ENCODE results near the gene TEAD1. TPM values are rescaled to one million over a fixed set of nuclear protein-coding genes. Genes with fewer than 3 reads are reported as not detected.

TEAD1 gene
- total RNA-seq, 2 experiments from 2014 or later = 1.0 to 1.5 TPM

GRCh38 chr11:12786891-12787290, 112.7 kb downstream of the TEAD1 start:
- H3K9me3 Mint-ChIP-seq = no peaks in the 10 kb centered on the region
- H3K27me3 Mint-ChIP-seq = peaks cover 5% of the 10 kb centered on the region
- no peak for DNase-seq
- no peaks in the 10 kb centered on the region for H3K4me1 Mint-ChIP-seq (ENCODE audit: low read depth)
- intact Hi-C loops (cut with micrococcal nuclease) = no loop called here
- no peaks in the 10 kb centered on the region for H3K36me3 Mint-ChIP-seq
- H3K27ac Mint-ChIP-seq = no peak overlapping the region
- ChIA-PET CTCF (no interaction called here), POLR2A (no interaction called here)
- H3K4me3 Mint-ChIP-seq = no peak overlapping the region

GRCh38 chr11:12787847-12788246, 113.6 kb downstream of the TEAD1 start:
- CTCF ChIA-PET = no interaction called here
- no peak for DNase-seq
- intact Hi-C loops (cut with micrococcal nuclease) = no loop called here
- POLR2A ChIA-PET = no interaction called here
- Mint-ChIP-seq H3K4me3 (no peak overlapping the region), H3K36me3 (no peaks in the 10 kb centered on the region), H3K9me3 (no peaks in the 10 kb centered on the region), H3K4me1 (ENCODE audit: low read depth) (no peaks in the 10 kb centered on the region), H3K27ac (no peak overlapping the region), H3K27me3 (no peaks in the 10 kb centered on the region)

GRCh38 chr11:12789054-12789453, 114.8 kb downstream of the TEAD1 start:
- CTCF ChIA-PET = no interaction called here
- Mint-ChIP-seq H3K36me3 (no peaks in the 10 kb centered on the region), H3K4me1 (ENCODE audit: low read depth) (no peaks in the 10 kb centered on the region), H3K27ac (no peak overlapping the region), H3K9me3 (no peaks in the 10 kb centered on the region), H3K27me3 (no peaks in the 10 kb centered on the region), H3K4me3 (no peak overlapping the region)
- no peak for DNase-seq
- intact Hi-C loops (cut with micrococcal nuclease) = no loop called here
- POLR2A ChIA-PET = no interaction called here

GRCh38 chr11:12789596-12790215, 115.5 kb downstream of the TEAD1 start:
- intact Hi-C loops (cut with micrococcal nuclease) = no loop called here
- CTCF ChIA-PET = interaction anchor here (0.6 kb wide), 1 partner anchor 42 kb away, joined by 3 read pairs; no protein-coding TSS in a partner anchor
- H3K27ac Mint-ChIP-seq = no peak overlapping the region
- H3K36me3 Mint-ChIP-seq = no peaks in the 10 kb centered on the region
- POLR2A ChIA-PET = no interaction called here
- no peaks in the 10 kb centered on the region for H3K27me3 Mint-ChIP-seq
- DNase-seq = no peak
- H3K9me3 Mint-ChIP-seq = no peaks in the 10 kb centered on the region
- no peaks in the 10 kb centered on the region for H3K4me1 Mint-ChIP-seq (ENCODE audit: low read depth)
- no peak overlapping the region for H3K4me3 Mint-ChIP-seq

- ChIA-PET POLR2A (no interaction called here), CTCF (no interaction called here)
- no peaks in the 10 kb centered on the region for H3K36me3 Mint-ChIP-seq
- H3K27me3 Mint-ChIP-seq = no peaks in the 10 kb centered on the region
- no peaks in the 10 kb centered on the region for H3K9me3 Mint-ChIP-seq
- DNase-seq = no peak
- intact Hi-C loops (cut with micrococcal nuclease) = no loop called here
- no peak overlapping the region for H3K27ac Mint-ChIP-seq
- no peaks in the 10 kb centered on the region for H3K4me1 Mint-ChIP-seq (ENCODE audit: low read depth)
- no peak overlapping the region for H3K4me3 Mint-ChIP-seq
These were observed 116.8 kb downstream of the TEAD1 start for GRCh38 chr11:12790861-12791616.

- no peaks in the 10 kb centered on the region for H3K4me1 Mint-ChIP-seq (ENCODE audit: low read depth)
- ChIA-PET POLR2A (no interaction called here), CTCF (no interaction called here)
- no peaks in the 10 kb centered on the region for H3K9me3 Mint-ChIP-seq
- no peak for DNase-seq
- H3K36me3 Mint-ChIP-seq = no peaks in the 10 kb centered on the region
- intact Hi-C loops (cut with micrococcal nuclease) = no loop called here
- no peak overlapping the region for H3K27ac Mint-ChIP-seq
- no peaks in the 10 kb centered on the region for H3K27me3 Mint-ChIP-seq
- H3K4me3 Mint-ChIP-seq = no peak overlapping the region
These were observed 117.8 kb downstream of the TEAD1 start for GRCh38 chr11:12792018-12792417.

GRCh38 chr11:12792590-12792989, 118.4 kb downstream of the TEAD1 start:
- CTCF ChIA-PET = no interaction called here
- intact Hi-C loops (cut with micrococcal nuclease) = no loop called here
- POLR2A ChIA-PET = no interaction called here

GRCh38 chr11:12793065-12793464, 118.8 kb downstream of the TEAD1 start:
- POLR2A ChIA-PET = no interaction called here
- CTCF ChIA-PET = no interaction called here
- intact Hi-C loops (cut with micrococcal nuclease) = no loop called here
- DNase-seq = no peak
- H3K4me3 Mint-ChIP-seq = no peak overlapping the region
- H3K27me3 Mint-ChIP-seq = peaks cover 6% of the 10 kb centered on the region
- H3K9me3 Mint-ChIP-seq = no peaks in the 10 kb centered on the region
- H3K36me3 Mint-ChIP-seq = no peaks in the 10 kb centered on the region
- H3K27ac Mint-ChIP-seq = no peak overlapping the region
- H3K4me1 Mint-ChIP-seq (ENCODE audit: low read depth) = no peaks in the 10 kb centered on the region

More at GRCh38 chr11:12792590-12792989, 118.4 kb downstream of the TEAD1 start:
- Mint-ChIP-seq H3K4me1 (ENCODE audit: low read depth) (no peaks in the 10 kb centered on the region), H3K36me3 (no peaks in the 10 kb centered on the region), H3K9me3 (no peaks in the 10 kb centered on the region), H3K4me3 (no peak overlapping the region), H3K27ac (no peak overlapping the region), H3K27me3 (peaks cover 6% of the 10 kb centered on the region)
- no peak for DNase-seq

- Mint-ChIP-seq H3K4me1 (ENCODE audit: low read depth) (no peaks in the 10 kb centered on the region), H3K36me3 (no peaks in the 10 kb centered on the region), H3K27ac (no peak overlapping the region), H3K27me3 (peaks cover 6% of the 10 kb centered on the region), H3K9me3 (no peaks in the 10 kb centered on the region), H3K4me3 (no peak overlapping the region)
- POLR2A ChIA-PET = no interaction called here
- DNase-seq = no peak
- intact Hi-C loops (cut with micrococcal nuclease) = no loop called here
- CTCF ChIA-PET = no interaction called here
These were observed 119.3 kb downstream of the TEAD1 start for GRCh38 chr11:12793506-12793905.

GRCh38 chr11:12794576-12795230, 120.5 kb downstream of the TEAD1 start:
- Mint-ChIP-seq H3K27me3 (peaks cover 9% of the 10 kb centered on the region), H3K27ac (no peak overlapping the region), H3K9me3 (no peaks in the 10 kb centered on the region), H3K4me3 (no peak overlapping the region), H3K4me1 (ENCODE audit: low read depth) (no peaks in the 10 kb centered on the region), H3K36me3 (no peaks in the 10 kb centered on the region)
- POLR2A ChIA-PET = no interaction called here
- no peak for DNase-seq
- CTCF ChIA-PET = no interaction called here
- intact Hi-C loops (cut with micrococcal nuclease) = no loop called here

GRCh38 chr11:12797996-12798395, 123.8 kb downstream of the TEAD1 start:
- Mint-ChIP-seq H3K9me3 (no peaks in the 10 kb centered on the region), H3K4me3 (no peak overlapping the region), H3K4me1 (ENCODE audit: low read depth) (no peaks in the 10 kb centered on the region), H3K27ac (no peak overlapping the region), H3K27me3 (peaks cover 34% of the 10 kb centered on the region), H3K36me3 (no peaks in the 10 kb centered on the region)
- CTCF ChIA-PET = no interaction called here
- DNase-seq = no peak
- POLR2A ChIA-PET = no interaction called here
- intact Hi-C loops (cut with micrococcal nuclease) = no loop called here

- POLR2A ChIA-PET = no interaction called here
- intact Hi-C loops (cut with micrococcal nuclease) = no loop called here
These were observed 124.4 kb downstream of the TEAD1 start for GRCh38 chr11:12798609-12799011.

GRCh38 chr11:12799334-12799835, 125.2 kb downstream of the TEAD1 start:
- no peaks in the 10 kb centered on the region for H3K9me3 Mint-ChIP-seq
- H3K27ac Mint-ChIP-seq = no peak overlapping the region
- intact Hi-C loops (cut with micrococcal nuclease) = no loop called here
- DNase-seq = no peak
- ChIA-PET POLR2A (no interaction called here), CTCF (no interaction called here)
- H3K27me3 Mint-ChIP-seq = peaks cover 42% of the 10 kb centered on the region
- no peaks in the 10 kb centered on the region for H3K4me1 Mint-ChIP-seq (ENCODE audit: low read depth)
- no peaks in the 10 kb centered on the region for H3K36me3 Mint-ChIP-seq
- H3K4me3 Mint-ChIP-seq = no peak overlapping the region

More at GRCh38 chr11:12798609-12799011, 124.4 kb downstream of the TEAD1 start:
- no peak for DNase-seq
- Mint-ChIP-seq H3K4me1 (ENCODE audit: low read depth) (no peaks in the 10 kb centered on the region), H3K4me3 (no peak overlapping the region), H3K27me3 (peaks cover 39% of the 10 kb centered on the region), H3K27ac (no peak overlapping the region), H3K36me3 (no peaks in the 10 kb centered on the region), H3K9me3 (no peaks in the 10 kb centered on the region)
- CTCF ChIA-PET = no interaction called here
